ENCODE results near the gene STIM2.

The STIM2 gene

GRCh38 chr4:27003642-27004113 lies 143.0 kb downstream of the STIM2 start:
- Histone ChIP-seq H3K4me3 (ENCODE audit: low read length) (no peak overlapping the region), H3K36me3 (ENCODE audit: insufficient read depth, low read length) (0 out of 2 replicates have a peak, but pooled peaks cover 3% of the 10 kb centered on the region), H3K27ac (ENCODE audit: low read depth, low read length) (no peak overlapping the region), H3K9me3 (ENCODE audit: insufficient read depth, low read depth, low read length) (no peaks in the 10 kb centered on the region), H3K4me1 (ENCODE audit: insufficient read depth, low read length) (peaks cover 10% of the 10 kb centered on the region; the same call in 1 of the 2 replicates), H3K27me3 (ENCODE audit: insufficient read depth, low read length) (no peaks in the 10 kb centered on the region), H3K9ac (ENCODE audit: low read depth, low read length) (no peak overlapping the region)
- 96% methylated on average over 5 of the region's 5 CpGs for WGBS

- Histone ChIP-seq H3K4me3 (ENCODE audit: low read length) (no peak overlapping the region), H3K36me3 (ENCODE audit: insufficient read depth, low read length) (0 out of 2 replicates have a peak, but pooled peaks cover 3% of the 10 kb centered on the region), H3K27me3 (ENCODE audit: insufficient read depth, low read length) (no peaks in the 10 kb centered on the region), H3K4me1 (ENCODE audit: insufficient read depth, low read length) (peaks cover 10% of the 10 kb centered on the region; the same call in 1 of the 2 replicates), H3K9me3 (ENCODE audit: insufficient read depth, low read depth, low read length) (no peaks in the 10 kb centered on the region), H3K9ac (ENCODE audit: low read depth, low read length) (no peak overlapping the region), H3K27ac (ENCODE audit: low read depth, low read length) (no peak overlapping the region)
These were observed 144.9 kb downstream of the STIM2 start for GRCh38 chr4:27005501-27005900.

GRCh38 chr4:27005905-27006590 lies 145.4 kb downstream of the STIM2 start:
- no peaks in the 10 kb centered on the region for H3K9me3 ChIP-seq (ENCODE audit: insufficient read depth, low read depth, low read length)
- H3K36me3 ChIP-seq (ENCODE audit: insufficient read depth, low read length): 0 out of 2 replicates have a peak, but pooled peaks cover 3% of the 10 kb centered on the region
- 98% methylated on average over 8 of the region's 10 CpGs for WGBS
- H3K9ac ChIP-seq (ENCODE audit: low read depth, low read length): no peak overlapping the region
- H3K27me3 ChIP-seq (ENCODE audit: insufficient read depth, low read length): no peaks in the 10 kb centered on the region
- no peak overlapping the region for H3K4me3 ChIP-seq (ENCODE audit: low read length)
- H3K4me1 ChIP-seq (ENCODE audit: insufficient read depth, low read length): peaks cover 10% of the 10 kb centered on the region; the same call in 1 of the 2 replicates
- no peak overlapping the region for H3K27ac ChIP-seq (ENCODE audit: low read depth, low read length)

GRCh38 chr4:27006646-27007045 lies 146.0 kb downstream of the STIM2 start:
- Histone ChIP-seq H3K27me3 (ENCODE audit: insufficient read depth, low read length) (no peaks in the 10 kb centered on the region), H3K27ac (ENCODE audit: low read depth, low read length) (no peak overlapping the region), H3K9me3 (ENCODE audit: insufficient read depth, low read depth, low read length) (no peaks in the 10 kb centered on the region), H3K36me3 (ENCODE audit: insufficient read depth, low read length) (0 out of 2 replicates have a peak, but pooled peaks cover 3% of the 10 kb centered on the region), H3K4me1 (ENCODE audit: insufficient read depth, low read length) (peaks cover 10% of the 10 kb centered on the region; the same call in 1 of the 2 replicates), H3K9ac (ENCODE audit: low read depth, low read length) (no peak overlapping the region), H3K4me3 (ENCODE audit: low read length) (no peak overlapping the region)
- 42% methylated on average over 2 of the region's 2 CpGs for WGBS

- no peaks in the 10 kb centered on the region for H3K9me3 ChIP-seq (ENCODE audit: insufficient read depth, low read depth, low read length)
- 0 out of 2 replicates have a peak, but pooled peaks cover 3% of the 10 kb centered on the region for H3K36me3 ChIP-seq (ENCODE audit: insufficient read depth, low read length)
- H3K4me3 ChIP-seq (ENCODE audit: low read length): no peak overlapping the region
- no peak overlapping the region for H3K9ac ChIP-seq (ENCODE audit: low read depth, low read length)
- H3K4me1 ChIP-seq (ENCODE audit: insufficient read depth, low read length): peaks cover 7% of the 10 kb centered on the region; the same call in 1 of the 2 replicates
- WGBS: 97% methylated on average over 3 of the region's 3 CpGs
- H3K27ac ChIP-seq (ENCODE audit: low read depth, low read length): no peak overlapping the region
- no peaks in the 10 kb centered on the region for H3K27me3 ChIP-seq (ENCODE audit: insufficient read depth, low read length)
These were observed 146.9 kb downstream of the STIM2 start for GRCh38 chr4:27007507-27007906.

- H3K9me3 ChIP-seq (ENCODE audit: insufficient read depth, low read depth, low read length): no peaks in the 10 kb centered on the region
- 0 out of 2 replicates have a peak, but pooled peaks cover 3% of the 10 kb centered on the region for H3K36me3 ChIP-seq (ENCODE audit: insufficient read depth, low read length)
- 98% methylated on average over 4 of the region's 4 CpGs for WGBS
- no peak overlapping the region for H3K9ac ChIP-seq (ENCODE audit: low read depth, low read length)
- no peaks in the 10 kb centered on the region for H3K27me3 ChIP-seq (ENCODE audit: insufficient read depth, low read length)
- H3K4me3 ChIP-seq (ENCODE audit: low read length): no peak overlapping the region
- H3K4me1 ChIP-seq (ENCODE audit: insufficient read depth, low read length): no peaks in the 10 kb centered on the region
- no peak overlapping the region for H3K27ac ChIP-seq (ENCODE audit: low read depth, low read length)
These were observed 148.0 kb downstream of the STIM2 start for GRCh38 chr4:27008679-27009078.

GRCh38 chr4:27009539-27009938 lies 148.9 kb downstream of the STIM2 start:
- 0 out of 2 replicates have a peak, but pooled peaks cover 3% of the 10 kb centered on the region for H3K36me3 ChIP-seq (ENCODE audit: insufficient read depth, low read length)
- H3K27me3 ChIP-seq (ENCODE audit: insufficient read depth, low read length): no peaks in the 10 kb centered on the region
- no peak overlapping the region for H3K4me3 ChIP-seq (ENCODE audit: low read length)
- H3K9ac ChIP-seq (ENCODE audit: low read depth, low read length): no peak overlapping the region
- no peaks in the 10 kb centered on the region for H3K4me1 ChIP-seq (ENCODE audit: insufficient read depth, low read length)
- H3K9me3 ChIP-seq (ENCODE audit: insufficient read depth, low read depth, low read length): no peaks in the 10 kb centered on the region
- 91% methylated on average over 4 of the region's 4 CpGs for WGBS
- no peak overlapping the region for H3K27ac ChIP-seq (ENCODE audit: low read depth, low read length)

- H3K36me3 ChIP-seq (ENCODE audit: insufficient read depth, low read length): 0 out of 2 replicates have a peak, but pooled peaks cover 3% of the 10 kb centered on the region
- no peak overlapping the region for H3K9ac ChIP-seq (ENCODE audit: low read depth, low read length)
- H3K9me3 ChIP-seq (ENCODE audit: insufficient read depth, low read depth, low read length): no peaks in the 10 kb centered on the region
- 81% methylated on average over 5 of the region's 6 CpGs for WGBS
- H3K4me3 ChIP-seq (ENCODE audit: low read length): no peak overlapping the region
- no peak overlapping the region for H3K27ac ChIP-seq (ENCODE audit: low read depth, low read length)
- H3K27me3 ChIP-seq (ENCODE audit: insufficient read depth, low read length): no peaks in the 10 kb centered on the region
- H3K4me1 ChIP-seq (ENCODE audit: insufficient read depth, low read length): no peaks in the 10 kb centered on the region
These were observed 149.8 kb downstream of the STIM2 start for GRCh38 chr4:27010334-27010940.

GRCh38 chr4:27011401-27011800 lies 150.8 kb downstream of the STIM2 start:
- Histone ChIP-seq H3K4me3 (ENCODE audit: low read length) (no peak overlapping the region), H3K9ac (ENCODE audit: low read depth, low read length) (no peak overlapping the region), H3K4me1 (ENCODE audit: insufficient read depth, low read length) (peaks cover 6% of the 10 kb centered on the region), H3K9me3 (ENCODE audit: insufficient read depth, low read depth, low read length) (no peaks in the 10 kb centered on the region), H3K27ac (ENCODE audit: low read depth, low read length) (no peak overlapping the region), H3K36me3 (ENCODE audit: insufficient read depth, low read length) (0 out of 2 replicates have a peak, but pooled peaks cover 3% of the 10 kb centered on the region), H3K27me3 (ENCODE audit: insufficient read depth, low read length) (no peaks in the 10 kb centered on the region)
- WGBS: 99% methylated on average over 3 of the region's 3 CpGs

GRCh38 chr4:27013012-27013411 lies 152.4 kb downstream of the STIM2 start:
- Histone ChIP-seq H3K4me3 (ENCODE audit: low read length) (no peak overlapping the region), H3K27me3 (ENCODE audit: insufficient read depth, low read length) (no peaks in the 10 kb centered on the region), H3K36me3 (ENCODE audit: insufficient read depth, low read length) (no peaks in the 10 kb centered on the region), H3K4me1 (ENCODE audit: insufficient read depth, low read length) (peaks cover 6% of the 10 kb centered on the region), H3K27ac (ENCODE audit: low read depth, low read length) (no peak overlapping the region), H3K9me3 (ENCODE audit: insufficient read depth, low read depth, low read length) (no peaks in the 10 kb centered on the region), H3K9ac (ENCODE audit: low read depth, low read length) (no peak overlapping the region)
- whole genome bisulfite sequencing: 100% methylated on average over 1 of the region's 4 CpGs

- Histone ChIP-seq H3K27ac (ENCODE audit: low read depth, low read length) (no peak overlapping the region), H3K27me3 (ENCODE audit: insufficient read depth, low read length) (no peaks in the 10 kb centered on the region), H3K9ac (ENCODE audit: low read depth, low read length) (no peak overlapping the region), H3K9me3 (ENCODE audit: insufficient read depth, low read depth, low read length) (no peaks in the 10 kb centered on the region), H3K4me1 (ENCODE audit: insufficient read depth, low read length) (peaks cover 6% of the 10 kb centered on the region), H3K4me3 (ENCODE audit: low read length) (no peak overlapping the region), H3K36me3 (ENCODE audit: insufficient read depth, low read length) (peaks cover 12% of the 10 kb centered on the region; the same call in 1 of the 2 replicates)
- 92% methylated on average over 3 of the region's 3 CpGs for WGBS
These were observed 155.9 kb downstream of the STIM2 start for GRCh38 chr4:27016551-27016950.

Measured in HUES64 (cell line).